NCI-H510A (cell line): ENCODE results near the gene ATP5MC2.
"Not testable (repeated sequence)": the region's sequence is repeated elsewhere in the genome, so short reads cannot be mapped to it uniquely, and the experiment has no call there.

Experiments
- DNase-seq: peaks from one replicate; lab custom pipeline; 2025; lab: John Stamatoyannopoulos, UW

ATP5MC2 gene

DNA sequence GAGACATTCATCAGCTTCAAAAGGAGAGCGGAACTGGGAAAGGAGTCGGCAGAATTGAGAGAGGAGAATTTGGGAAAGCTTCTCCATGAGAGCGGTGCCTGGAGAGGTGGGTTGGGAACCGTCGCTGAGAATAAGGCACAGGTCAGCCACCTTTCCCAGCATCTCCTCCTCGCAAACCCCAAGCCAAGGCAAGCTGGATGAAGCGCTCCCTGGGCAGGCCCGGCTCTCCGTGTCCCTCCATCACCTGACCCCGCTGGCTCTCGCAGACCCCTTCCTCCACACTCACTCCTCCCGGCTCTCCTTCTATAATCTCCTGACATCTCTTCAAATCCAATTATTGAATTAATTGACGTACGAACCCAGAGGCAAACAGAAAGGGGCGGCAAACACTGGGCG, 18.9 kb upstream of the ATP5MC2 start:
- DNase-seq = no peak

- DNase-seq = no peak
Observed at GRCh38 chr12:53688134-53688533, 12.3 kb upstream of the ATP5MC2 start.

- DNase-seq = no peak
Observed at GRCh38 chr12:53686436-53686835, 10.6 kb upstream of the ATP5MC2 start.

- DNase-seq = no peak
Observed at GRCh38 chr12:53684654-53685220, 8.9 kb upstream of the ATP5MC2 start.

- DNase-seq = no peak
Observed at GRCh38 chr12:53683983-53684382, 8.1 kb upstream of the ATP5MC2 start.

GRCh38 chr12:53683494-53683893, 7.6 kb upstream of the ATP5MC2 start:
- DNase-seq = no peak

DNA sequence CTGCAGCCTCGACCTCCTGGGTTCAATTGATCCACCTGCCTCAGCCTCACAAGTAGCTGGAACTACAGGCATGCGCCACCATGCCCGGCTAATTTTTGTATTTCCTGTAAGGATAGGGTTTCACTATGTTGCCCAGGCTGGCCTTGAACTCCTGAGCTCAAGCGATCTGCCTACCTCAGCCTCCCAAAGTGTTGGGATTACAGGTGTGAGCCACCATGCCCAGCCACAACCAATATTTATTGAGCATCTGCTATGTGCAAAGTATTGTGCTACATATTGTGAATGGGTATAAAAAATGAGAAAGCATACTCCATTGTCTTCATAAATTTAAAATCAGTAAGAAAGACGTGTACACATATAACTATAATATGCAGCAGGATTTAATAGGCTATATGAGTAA, 4.2 kb upstream of the ATP5MC2 start:
- DNase-seq = not testable (repeated sequence)

- DNase-seq = no peak
Observed at GRCh38 chr12:53677800-53678148, 1.9 kb upstream of the ATP5MC2 start.

DNA sequence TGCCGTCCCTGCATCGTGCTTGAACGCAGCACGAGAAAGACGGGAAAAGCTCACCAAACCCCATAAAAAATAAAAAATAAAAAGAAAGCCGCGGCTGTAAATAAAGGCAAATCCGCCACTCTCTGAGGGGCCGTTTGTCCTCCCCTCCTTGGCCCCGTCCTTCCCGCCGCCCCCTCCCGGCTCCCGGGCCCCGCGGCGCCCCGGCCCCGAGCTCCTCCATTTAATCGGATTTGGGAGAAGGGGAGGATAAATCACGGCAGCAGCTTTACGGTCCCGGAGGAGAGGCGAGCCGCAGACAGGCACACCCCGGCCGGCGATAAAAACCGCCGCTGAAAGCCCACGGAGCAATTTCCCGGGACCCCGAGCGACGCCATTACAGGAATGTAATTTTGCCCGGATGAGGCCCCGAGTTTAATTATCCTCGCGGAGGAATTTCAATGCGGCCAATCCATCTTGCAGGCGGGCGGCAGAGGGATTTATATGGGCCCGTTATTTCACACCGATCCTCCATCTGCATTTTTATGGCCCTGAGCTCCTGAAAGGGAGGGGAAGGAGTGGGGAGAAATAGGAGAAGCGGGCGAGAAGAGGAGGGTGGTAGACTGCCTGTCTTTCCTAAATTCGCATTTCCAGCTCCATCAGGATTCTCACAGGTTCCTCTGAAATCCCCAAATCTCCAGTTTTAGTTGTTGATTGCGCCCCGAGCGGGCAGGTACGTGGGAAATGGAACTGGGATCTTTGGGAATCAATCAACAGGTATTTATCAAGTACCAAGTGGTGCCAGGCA, 1.3 kb upstream of the ATP5MC2 start:
- DNase-seq = no peak

- no peak for DNase-seq
Observed at GRCh38 chr12:53676656-53677015, 753 bp upstream of the ATP5MC2 start.

DNA sequence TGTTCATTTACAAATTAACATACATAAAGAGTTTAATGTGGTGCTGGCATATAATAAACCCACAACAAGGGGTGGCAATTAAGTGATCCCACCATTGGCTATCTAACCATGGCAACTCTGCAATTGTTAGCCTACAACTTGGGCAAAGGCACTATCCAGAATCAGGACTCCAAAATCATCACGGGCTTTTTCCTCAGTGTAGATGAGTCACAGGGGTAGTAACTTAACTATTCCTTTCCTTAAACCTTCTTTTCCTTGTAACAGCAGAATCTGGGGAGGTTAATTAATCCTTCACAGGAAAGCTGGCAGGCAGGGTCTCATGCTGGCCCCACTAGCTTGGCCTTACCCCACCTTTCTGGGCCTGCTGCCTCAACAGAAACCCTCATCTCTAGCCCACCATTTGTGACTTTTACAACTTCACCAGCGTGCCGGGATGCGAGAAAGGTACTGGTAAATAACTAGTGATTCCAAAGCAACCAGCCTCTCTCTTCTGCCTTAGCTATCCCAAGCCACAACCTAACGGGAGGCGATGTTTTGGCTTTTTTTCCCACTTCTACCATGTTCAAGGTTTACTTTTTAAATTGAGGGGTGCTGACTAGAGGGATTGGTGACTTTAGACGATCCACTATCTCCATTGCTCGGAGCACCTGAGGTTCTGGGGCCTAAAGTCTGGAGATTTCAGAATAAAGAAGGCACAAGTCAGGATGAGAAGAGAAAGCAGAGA, 744 bp downstream of the ATP5MC2 start:
- DNase-seq = no peak

GRCh38 chr12:53670971-53671370, 4.9 kb downstream of the ATP5MC2 start:
- DNase-seq = no peak

- no peak for DNase-seq
Observed at GRCh38 chr12:53670308-53670707, 5.6 kb downstream of the ATP5MC2 start.

GRCh38 chr12:53667080-53667479, 8.8 kb downstream of the ATP5MC2 start:
- no peak for DNase-seq

DNA sequence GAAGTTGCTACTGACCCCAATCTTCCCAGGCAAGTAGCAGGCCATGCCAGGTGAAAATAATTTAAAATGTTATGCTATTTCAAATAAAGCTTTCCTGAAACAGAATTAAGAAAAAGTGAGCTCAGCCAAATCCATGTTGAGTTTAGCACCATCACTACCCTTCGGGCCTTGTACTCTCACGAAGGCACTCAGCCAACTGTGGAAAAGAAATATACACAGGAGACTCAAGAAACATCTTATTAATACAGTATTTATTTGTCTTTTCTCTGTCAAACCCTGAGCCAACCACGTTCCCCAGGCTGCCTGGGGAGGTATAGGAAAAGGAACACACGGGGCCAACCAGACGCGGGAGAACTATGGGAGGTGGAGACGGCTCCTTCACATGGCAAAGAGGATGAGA, 10.9 kb downstream of the ATP5MC2 start:
- DNase-seq = no peak

DNA sequence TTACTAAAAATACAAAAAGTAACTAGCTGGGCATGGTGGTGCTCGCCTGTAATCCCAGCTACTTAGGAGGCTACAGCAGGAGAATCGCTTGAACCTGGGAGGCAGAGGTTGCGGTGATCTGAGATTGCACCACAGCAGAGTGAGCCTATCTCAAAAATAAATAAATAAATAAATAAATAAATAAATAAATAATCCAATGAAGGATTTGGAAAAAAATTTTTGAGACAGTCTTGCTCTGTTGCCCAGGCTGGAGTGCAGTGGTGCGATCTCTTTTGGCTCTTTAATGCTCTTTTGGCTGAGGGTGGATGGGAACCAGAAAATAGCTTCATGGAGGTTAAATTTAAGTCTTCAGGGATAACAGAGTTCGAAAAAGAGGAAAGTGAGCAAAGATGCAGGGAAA, 11.7 kb downstream of the ATP5MC2 start:
- no peak for DNase-seq

DNA sequence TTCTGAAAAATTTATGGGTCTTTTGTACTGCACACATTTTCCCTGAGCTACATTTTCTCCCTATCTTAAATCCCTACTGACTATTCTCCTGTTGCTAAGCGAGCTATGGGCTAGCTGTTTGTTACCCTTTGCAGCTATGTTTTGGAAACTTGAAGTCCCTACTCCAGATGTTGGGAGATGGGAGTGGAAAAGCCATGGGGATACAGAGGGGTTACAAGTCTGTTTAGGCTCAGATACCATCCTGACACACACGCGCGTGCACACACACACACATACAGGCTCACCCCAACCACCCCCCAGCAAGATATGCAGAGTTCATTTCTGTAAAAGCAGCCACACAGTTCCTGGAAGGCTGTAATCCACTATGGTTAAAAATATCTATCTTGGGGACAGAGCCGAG, 15.8 kb downstream of the ATP5MC2 start:
- no peak for DNase-seq

- no peak for DNase-seq
Observed at GRCh38 chr12:53659571-53659981, 16.3 kb downstream of the ATP5MC2 start.

DNA sequence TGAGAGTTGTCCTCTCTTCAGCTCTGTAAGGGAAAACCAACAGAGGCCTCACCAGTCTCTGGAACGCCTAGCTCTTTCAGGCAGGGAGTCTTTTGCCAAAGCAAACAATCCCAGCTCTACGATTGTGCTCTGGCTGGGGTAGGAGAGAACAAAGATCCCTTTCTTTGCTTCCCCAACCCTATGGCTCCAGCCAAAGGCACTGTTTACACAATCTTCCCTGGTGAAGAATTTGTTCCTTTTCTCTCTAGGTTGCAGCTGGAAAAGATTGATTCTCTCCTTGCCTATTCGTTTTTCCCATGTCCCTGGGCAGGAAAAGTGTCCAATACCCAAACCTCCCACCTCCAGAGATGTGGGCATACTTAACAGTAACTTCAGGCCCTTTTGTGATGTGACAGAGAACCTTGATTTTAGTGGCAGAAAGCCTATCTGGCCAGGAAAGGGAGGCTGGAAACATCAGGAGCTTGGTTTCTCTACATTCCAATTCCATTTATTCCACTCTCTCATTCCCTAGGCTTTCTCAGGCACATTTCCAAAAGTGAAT, 16.8 kb downstream of the ATP5MC2 start:
- DNase-seq = no peak

DNA sequence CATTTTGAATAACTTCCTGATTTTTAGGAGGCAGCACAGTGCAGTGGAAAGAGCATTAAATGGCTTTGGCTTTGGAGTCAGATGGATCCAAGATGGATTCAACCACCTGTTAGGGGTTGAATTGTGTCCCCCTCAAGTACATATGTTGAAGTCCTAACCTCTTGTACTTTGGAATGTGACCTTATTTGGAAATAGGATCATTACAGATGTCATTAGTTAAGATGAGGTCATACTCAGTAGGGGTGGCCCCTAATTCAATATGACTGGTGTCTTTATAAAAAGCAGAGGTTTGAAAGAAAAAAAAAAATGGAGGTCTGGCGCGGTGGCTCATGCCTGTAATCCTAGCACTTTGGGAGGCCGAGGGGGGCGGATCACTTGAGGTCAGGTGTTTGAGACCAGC, 18.8 kb downstream of the ATP5MC2 start:
- no peak for DNase-seq

DNA sequence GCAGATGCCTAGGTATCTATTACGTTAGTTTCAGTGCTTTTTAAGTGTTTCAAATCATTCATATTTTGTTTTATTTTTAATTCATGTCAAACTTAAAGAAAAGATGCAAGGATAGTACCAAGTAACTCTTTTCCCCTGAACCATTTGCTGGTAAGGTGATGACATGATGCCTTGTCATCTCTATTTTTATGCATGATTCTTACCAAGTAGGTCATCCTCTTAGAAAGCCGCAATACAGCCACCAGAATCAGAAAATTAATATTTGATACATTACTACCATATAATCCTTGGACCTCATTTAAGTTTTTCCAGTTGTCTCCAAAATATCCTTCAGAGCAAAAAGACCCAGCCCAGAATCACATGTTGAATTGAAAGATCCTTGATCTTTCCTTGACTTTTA, 22.3 kb downstream of the ATP5MC2 start:
- DNase-seq = no peak

DNA sequence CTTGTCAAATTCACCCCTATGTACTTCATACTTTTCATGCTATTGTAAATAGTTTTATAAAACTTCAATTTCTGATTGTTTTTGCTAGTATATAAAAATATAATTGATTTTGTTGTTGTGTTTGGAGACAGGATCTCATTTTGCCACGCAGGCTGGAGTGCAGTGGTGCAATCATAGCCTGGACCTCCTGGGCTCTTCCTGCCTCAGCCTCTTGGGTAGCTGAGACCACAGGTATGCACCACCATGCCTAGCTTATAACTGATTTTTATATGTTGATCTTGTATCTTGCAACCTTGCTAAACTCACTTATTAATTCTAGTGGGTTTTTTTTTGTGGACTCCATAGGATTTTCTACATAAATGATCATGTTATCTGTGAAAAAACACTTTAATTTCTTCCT, 23.5 kb downstream of the ATP5MC2 start:
- no peak for DNase-seq

- DNase-seq = no peak
Observed at GRCh38 chr12:53651737-53652136, 24.1 kb downstream of the ATP5MC2 start.
